NB4 (cell line): ENCODE measurements around the gene WDR7.

Source experiments
- POLR2A ChIP-seq: IDR thresholded peaks from 2 replicates; pipeline ENCODE4 v1.6.1; 2011; ENCODE audit warnings: mild to moderate bottlenecking; ENCODE audit not compliant: insufficient read length; ENCODE audit errors: extremely low read depth
- TF ChIP-seq, protein P1 (sequence below): IDR thresholded peaks from one replicate; pipeline ENCODE4 v1.5.1; 2012; ENCODE audit warnings: low read depth, low read length
- TF ChIP-seq, protein P2 (sequence below): IDR thresholded peaks from 2 replicates; pipeline ENCODE4 v1.6.1; 2011; ENCODE audit warnings: low read depth, low read length

DNA sequence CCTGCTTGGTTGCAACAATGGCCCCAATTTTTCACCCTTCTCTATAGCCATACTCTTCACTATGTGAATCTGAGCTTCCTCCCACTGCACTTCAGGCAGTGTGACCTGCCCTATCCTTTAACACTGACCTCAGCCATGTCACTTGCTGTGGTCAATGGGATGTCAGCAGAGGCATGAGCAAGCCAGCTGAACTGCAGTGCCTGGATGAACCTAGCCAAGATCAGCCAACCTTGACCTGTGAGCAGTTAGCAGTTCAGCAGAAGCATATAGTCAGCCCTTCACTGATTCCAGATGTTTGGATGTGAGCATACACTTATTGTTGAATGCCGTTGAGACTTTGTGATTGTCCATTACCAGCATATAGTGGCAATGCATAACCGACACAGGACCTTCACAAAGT, 432.3 kb downstream of the WDR7 start:
- TF ChIP-seq, protein P1, sequence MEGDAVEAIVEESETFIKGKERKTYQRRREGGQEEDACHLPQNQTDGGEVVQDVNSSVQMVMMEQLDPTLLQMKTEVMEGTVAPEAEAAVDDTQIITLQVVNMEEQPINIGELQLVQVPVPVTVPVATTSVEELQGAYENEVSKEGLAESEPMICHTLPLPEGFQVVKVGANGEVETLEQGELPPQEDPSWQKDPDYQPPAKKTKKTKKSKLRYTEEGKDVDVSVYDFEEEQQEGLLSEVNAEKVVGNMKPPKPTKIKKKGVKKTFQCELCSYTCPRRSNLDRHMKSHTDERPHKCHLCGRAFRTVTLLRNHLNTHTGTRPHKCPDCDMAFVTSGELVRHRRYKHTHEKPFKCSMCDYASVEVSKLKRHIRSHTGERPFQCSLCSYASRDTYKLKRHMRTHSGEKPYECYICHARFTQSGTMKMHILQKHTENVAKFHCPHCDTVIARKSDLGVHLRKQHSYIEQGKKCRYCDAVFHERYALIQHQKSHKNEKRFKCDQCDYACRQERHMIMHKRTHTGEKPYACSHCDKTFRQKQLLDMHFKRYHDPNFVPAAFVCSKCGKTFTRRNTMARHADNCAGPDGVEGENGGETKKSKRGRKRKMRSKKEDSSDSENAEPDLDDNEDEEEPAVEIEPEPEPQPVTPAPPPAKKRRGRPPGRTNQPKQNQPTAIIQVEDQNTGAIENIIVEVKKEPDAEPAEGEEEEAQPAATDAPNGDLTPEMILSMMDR: no peak
- no peak for TF ChIP-seq POLR2A
- TF ChIP-seq, protein P2, sequence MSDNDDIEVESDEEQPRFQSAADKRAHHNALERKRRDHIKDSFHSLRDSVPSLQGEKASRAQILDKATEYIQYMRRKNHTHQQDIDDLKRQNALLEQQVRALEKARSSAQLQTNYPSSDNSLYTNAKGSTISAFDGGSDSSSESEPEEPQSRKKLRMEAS: no peak
